ENCODE measurements around the gene COL4A1.

GRCh38 chr13:110294146-110294545 lies 12.8 kb downstream of the COL4A1 start:
- TF ChIP-seq EZH2 (IDR thresholded peaks at IDR 0.05; ENCODE audit: insufficient read depth, poor library complexity, severe bottlenecking) (no peak), EZH2phosphoT487 (IDR thresholded peaks at IDR 0.05; ENCODE audit: insufficient read depth, low read depth) (no peak)

All from GM23248 (cell line).